HG03025 (cell line): ENCODE measurements around the gene HS6ST2.
"Not testable (repeated sequence)": the region's sequence is repeated elsewhere in the genome, so short reads cannot be mapped to it uniquely, and the experiment has no call there.

ENCODE experiments used
- ATAC-seq: cut with Tn5 transposase; IDR thresholded peaks from one replicate; pipeline ENCODE4 v1.9.1; 2021; ENCODE audit warnings: mild to moderate bottlenecking, moderate library complexity; ENCODE audit not compliant: unreplicated experiment, low FRiP score

Gene HS6ST2

GRCh38 chrX:132958091-132958703, at the start of gene HS6ST2:
Gene HS6ST2, minus strand, starts transcription at chrX:132958629.
- no peak for ATAC-seq

- ATAC-seq = no peak
Observed at GRCh38 chrX:133007458-133007857, 49.0 kb upstream of the HS6ST2 start.

- no peak for ATAC-seq
Observed at GRCh38 chrX:133005616-133006015, 47.2 kb upstream of the HS6ST2 start.

- no peak for ATAC-seq
Observed at GRCh38 chrX:133005042-133005441, 46.6 kb upstream of the HS6ST2 start.

- no peak for ATAC-seq
Observed at GRCh38 chrX:132999209-132999608, 40.8 kb upstream of the HS6ST2 start.

GRCh38 chrX:132990835-132991234, 32.4 kb upstream of the HS6ST2 start:
- no peak for ATAC-seq

- no peak for ATAC-seq
Observed at GRCh38 chrX:132986556-132986955, 28.1 kb upstream of the HS6ST2 start.

- no peak for ATAC-seq
Observed at GRCh38 chrX:132984058-132984650, 25.7 kb upstream of the HS6ST2 start.

- ATAC-seq = no peak
Observed at GRCh38 chrX:132983496-132983895, 25.1 kb upstream of the HS6ST2 start.

GRCh38 chrX:132980035-132980434, 21.6 kb upstream of the HS6ST2 start:
- not testable (repeated sequence) for ATAC-seq

GRCh38 chrX:132968296-132968949, 10.0 kb upstream of the HS6ST2 start:
- ATAC-seq = no peak

- no peak for ATAC-seq
Observed at GRCh38 chrX:132967049-132967448, 8.6 kb upstream of the HS6ST2 start.

- no peak for ATAC-seq
Observed at GRCh38 chrX:132965461-132965860, 7.0 kb upstream of the HS6ST2 start.

GRCh38 chrX:132961511-132961910, 3.1 kb upstream of the HS6ST2 start:
- ATAC-seq = no peak

GRCh38 chrX:132957211-132958090, 978 bp downstream of the HS6ST2 start:
- no peak for ATAC-seq

GRCh38 chrX:132956421-132957210, 1.8 kb downstream of the HS6ST2 start:
- no peak for ATAC-seq

GRCh38 chrX:132955690-132956089, 2.7 kb downstream of the HS6ST2 start:
- no peak for ATAC-seq

- no peak for ATAC-seq
Observed at GRCh38 chrX:132954323-132954722, 4.1 kb downstream of the HS6ST2 start.

GRCh38 chrX:132953354-132953753, 5.1 kb downstream of the HS6ST2 start:
- no peak for ATAC-seq

- ATAC-seq = no peak
Observed at GRCh38 chrX:132948648-132949260, 9.7 kb downstream of the HS6ST2 start.
